ENCODE data around the gene WWOX.

DNA sequence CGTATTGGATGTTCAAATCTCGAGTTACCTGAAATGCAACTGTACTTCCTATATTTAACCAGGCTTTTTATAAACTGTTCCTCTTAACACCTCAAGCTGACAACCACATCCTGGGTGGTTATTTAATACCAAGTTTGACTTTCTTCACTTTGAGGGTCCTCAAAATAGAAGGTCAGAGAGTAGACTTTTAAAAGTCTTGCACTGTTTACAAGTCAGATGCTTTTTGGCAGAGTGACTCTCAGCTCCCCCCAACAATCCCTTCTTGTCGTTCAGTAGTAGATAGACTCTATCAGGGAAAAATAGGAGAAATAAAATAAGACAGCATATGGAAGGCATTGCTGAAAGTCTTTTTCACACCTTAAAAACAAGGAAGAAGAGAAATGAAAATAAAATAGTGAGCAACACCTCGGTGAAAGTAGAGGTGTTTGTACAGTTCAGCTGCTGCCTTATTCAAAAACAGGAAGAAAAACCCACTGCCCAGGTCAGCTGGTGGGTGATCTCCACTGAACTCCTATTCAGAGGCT lies 650.4 kb downstream of the WWOX start:
- TF ChIP-seq, protein P1, sequence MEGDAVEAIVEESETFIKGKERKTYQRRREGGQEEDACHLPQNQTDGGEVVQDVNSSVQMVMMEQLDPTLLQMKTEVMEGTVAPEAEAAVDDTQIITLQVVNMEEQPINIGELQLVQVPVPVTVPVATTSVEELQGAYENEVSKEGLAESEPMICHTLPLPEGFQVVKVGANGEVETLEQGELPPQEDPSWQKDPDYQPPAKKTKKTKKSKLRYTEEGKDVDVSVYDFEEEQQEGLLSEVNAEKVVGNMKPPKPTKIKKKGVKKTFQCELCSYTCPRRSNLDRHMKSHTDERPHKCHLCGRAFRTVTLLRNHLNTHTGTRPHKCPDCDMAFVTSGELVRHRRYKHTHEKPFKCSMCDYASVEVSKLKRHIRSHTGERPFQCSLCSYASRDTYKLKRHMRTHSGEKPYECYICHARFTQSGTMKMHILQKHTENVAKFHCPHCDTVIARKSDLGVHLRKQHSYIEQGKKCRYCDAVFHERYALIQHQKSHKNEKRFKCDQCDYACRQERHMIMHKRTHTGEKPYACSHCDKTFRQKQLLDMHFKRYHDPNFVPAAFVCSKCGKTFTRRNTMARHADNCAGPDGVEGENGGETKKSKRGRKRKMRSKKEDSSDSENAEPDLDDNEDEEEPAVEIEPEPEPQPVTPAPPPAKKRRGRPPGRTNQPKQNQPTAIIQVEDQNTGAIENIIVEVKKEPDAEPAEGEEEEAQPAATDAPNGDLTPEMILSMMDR (IDR thresholded peaks at IDR 0.05 in 8 of 11, conservative IDR thresholded peaks at IDR 0.05 in 3 of 11) = no peak
- TF ChIP-seq POLR2A (IDR thresholded peaks at IDR 0.05) (no peak), POLR2AphosphoS5 (IDR thresholded peaks at IDR 0.05) (no peak)
